Measurements from ENCODE around the gene CD300A.
A peak's percentile ranks its signal among the peaks of the same experiment; 100 is the strongest.

CD300A gene

DNA sequence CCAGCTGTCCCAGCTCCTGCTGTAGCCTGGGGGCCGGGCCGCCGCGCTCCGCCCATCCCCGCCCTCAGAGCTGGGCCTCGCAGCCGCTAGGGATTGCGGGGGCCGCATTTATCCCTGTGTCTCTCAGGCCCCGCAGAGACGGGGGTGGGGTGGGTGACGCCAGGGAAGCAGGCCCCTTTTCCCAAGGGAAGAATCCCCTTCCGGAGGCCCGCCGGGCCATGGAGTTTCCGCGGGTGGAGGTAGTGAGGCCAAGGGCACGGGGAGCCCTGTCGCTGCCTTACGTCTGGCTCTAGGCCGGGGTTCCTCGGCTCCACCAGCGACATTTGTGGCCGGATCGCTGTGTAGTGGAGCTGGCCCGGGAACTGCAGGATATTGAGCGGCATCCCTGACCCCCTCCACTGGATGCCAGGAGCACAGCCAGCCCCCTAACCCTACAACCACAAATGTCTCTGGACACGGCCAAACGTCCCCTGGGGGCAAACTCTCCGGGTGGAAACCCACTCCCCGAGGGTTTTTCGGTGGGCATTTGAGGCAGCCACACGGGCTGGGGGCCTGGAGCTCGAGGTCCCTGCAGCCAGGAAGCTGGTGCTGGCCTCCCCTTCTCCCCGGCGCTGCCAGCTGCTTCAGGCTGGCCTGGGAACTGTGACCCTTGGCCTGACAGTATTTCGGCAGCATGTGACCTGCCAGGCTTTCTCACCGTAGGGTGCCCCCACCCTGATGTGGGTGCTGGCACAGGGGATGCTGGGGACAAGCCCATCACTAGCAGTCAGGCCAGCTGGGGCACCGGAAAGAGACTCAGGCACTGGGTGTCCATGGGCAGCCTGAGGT lies 12.0 kb upstream of the CD300A start:
- DNase-seq (ENCODE audit: low spot score): no peak

- no peak for DNase-seq (ENCODE audit: low spot score)
Observed at GRCh38 chr17:74455025-74455545, 11.3 kb upstream of the CD300A start.

DNA sequence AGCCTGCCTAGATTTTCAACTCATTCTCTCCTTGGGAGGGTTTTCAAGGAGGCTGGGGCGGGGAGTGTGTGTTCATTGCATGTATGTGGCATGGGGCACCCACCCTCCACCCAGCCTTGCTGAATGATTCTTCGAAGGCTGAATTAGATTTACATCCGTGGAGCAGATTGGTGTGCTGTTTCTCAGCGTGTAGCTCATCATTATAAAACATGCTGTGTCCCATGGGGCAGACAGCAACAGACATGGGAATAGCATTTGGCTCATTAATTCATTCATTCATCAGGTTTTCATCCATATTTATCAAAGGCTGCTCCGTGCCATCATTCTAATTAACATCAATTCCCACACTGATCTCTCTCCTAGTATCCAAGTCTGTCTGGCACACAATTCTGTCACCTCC lies 10.6 kb upstream of the CD300A start:
- DNase-seq (ENCODE audit: low spot score): no peak

GRCh38 chr17:74457146-74457819 lies 9.2 kb upstream of the CD300A start:
- DNase-seq (ENCODE audit: low spot score): peak; percentile 76

DNA sequence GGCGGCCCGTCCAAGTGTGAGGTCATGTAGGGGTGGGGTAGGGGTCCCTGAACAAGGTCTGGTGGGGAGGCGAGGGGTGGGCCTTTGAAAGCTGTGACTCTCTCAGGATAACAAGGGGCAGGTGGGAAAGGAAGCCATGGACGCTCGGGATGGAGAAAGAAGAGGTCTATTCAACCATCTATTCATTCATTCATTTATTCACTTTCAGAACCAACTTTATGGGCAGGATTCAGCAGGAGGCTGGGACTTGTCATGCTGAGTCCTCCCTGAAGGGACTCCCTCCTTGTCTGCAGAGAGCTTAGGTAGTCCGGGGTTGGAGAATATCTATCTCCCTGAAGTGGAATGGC lies 8.6 kb upstream of the CD300A start:
- no peak for DNase-seq (ENCODE audit: low spot score)

GRCh38 chr17:74458835-74459234 lies 7.6 kb upstream of the CD300A start:
- DNase-seq (ENCODE audit: low spot score): no peak

- DNase-seq (ENCODE audit: low spot score): no peak
Observed at GRCh38 chr17:74459622-74460021, 6.8 kb upstream of the CD300A start.

GRCh38 chr17:74460241-74460640 lies 6.2 kb upstream of the CD300A start:
- no peak for DNase-seq (ENCODE audit: low spot score)

- no peak for DNase-seq (ENCODE audit: low spot score)
Observed at GRCh38 chr17:74460996-74461395, 5.4 kb upstream of the CD300A start.

DNA sequence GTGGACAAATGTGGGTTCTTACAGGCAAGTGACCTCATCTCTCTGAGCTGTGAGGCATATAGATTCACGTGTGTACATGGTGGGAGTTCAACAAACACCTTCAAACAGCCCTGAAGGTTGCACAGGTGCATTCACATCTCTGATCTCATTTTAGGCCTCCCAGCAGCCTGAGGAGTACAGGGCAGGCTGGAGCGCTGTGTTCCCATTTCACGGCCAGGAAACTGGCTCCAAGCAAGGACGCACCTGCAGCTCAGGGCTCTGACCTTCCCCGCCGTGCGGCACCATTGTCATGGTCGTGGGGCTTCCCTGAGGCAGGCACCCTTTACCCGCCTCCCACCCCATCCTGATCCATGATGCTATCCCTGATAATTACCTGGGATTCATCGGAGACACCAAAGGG lies 4.8 kb upstream of the CD300A start:
- no peak for DNase-seq (ENCODE audit: low spot score)

DNA sequence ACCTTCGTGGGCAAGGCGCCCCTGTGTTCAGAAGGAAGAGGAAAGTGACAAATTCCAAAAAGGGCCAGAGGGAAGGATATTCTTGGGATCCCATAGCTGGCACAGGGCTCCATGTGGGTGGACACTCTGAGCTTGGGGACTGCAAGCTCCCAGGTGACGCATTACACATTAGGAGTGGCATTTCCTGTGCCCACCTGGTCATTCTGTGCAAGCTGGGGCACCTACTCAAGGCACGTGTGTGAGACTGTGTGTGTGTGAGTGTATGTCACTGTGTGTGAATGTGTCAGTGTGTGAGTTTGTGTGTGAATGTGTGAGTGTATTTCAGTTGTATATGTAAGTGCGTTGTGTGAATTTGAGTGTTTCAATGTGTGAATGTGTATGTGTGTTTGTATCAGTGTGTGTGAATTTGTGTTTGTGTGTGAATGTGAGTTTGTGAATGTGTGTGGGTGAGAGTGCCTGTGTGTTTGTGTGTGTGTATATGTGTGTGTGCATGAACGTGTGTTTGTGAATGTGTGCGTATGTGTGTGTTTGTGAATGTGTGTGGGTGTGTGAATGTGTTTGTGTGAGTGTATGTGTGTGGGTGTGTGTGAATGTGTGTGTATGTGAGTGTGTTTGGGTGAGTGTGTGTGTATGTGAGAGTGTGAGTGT lies 1.6 kb upstream of the CD300A start:
- DNase-seq (ENCODE audit: low spot score): no peak

- no peak for DNase-seq (ENCODE audit: low spot score)
Observed at GRCh38 chr17:74465378-74466110, 890 bp upstream of the CD300A start.

- DNase-seq (ENCODE audit: low spot score): no peak
Observed at GRCh38 chr17:74466828-74467184, 372 bp downstream of the CD300A start.

DNA sequence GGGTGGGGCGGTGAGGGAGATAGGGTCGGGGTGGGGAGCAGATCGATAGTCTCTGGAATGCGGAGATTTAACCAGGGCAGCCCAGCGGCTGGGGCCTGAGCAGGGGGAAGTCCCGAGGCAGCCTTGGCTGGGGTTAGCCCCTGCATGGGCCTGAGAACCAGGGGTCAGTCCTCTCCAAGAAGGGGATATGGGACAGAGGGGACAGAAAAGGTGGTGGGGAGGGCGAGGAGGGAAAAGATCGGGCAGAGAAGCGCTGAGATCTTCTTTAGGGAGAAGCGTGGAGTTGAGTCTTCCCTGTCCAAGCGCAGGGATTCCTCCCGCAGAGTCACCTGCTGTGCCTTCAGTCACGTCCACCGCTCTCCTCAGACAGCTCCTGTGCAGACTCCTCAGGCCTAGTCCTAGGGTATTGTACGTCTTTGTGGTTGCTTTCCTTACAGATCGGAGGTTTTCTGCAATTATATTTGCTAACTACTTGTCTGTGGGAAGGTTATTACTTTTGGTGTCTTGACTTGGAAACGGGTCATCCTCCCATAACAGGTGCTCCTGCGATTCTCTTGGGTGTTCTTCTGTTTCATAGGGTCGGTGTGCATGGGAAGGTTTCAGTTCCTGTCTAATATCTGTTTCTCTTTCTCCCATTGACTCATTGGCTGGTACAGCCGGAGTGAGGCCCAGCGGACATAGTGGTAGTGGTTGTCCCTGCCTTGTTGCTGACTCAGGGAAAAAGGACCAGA lies 952 bp downstream of the CD300A start:
- DNase-seq (ENCODE audit: low spot score): no peak

GRCh38 chr17:74471341-74471740 lies 4.9 kb downstream of the CD300A start:
- DNase-seq (ENCODE audit: low spot score): no peak

DNA sequence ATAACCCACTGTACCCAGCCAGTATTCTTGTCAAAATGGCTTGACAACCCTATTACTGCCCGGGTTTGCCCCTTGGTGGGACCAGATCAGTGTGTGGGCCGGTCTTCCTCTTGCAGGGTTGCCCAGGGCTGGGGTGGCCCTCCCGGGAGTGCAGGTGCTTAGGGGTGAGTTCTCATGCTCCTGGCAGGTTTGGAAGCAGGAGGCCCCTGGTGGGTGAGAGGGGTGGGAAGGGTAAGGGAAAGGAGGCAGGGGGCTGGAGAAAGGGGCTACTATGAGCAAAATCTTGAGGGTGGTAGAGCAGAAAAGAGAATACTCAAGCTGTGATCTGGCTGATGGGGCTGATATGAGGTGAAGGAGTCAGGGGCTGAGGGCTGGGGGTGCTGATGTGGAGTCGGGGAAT lies 6.5 kb downstream of the CD300A start:
- DNase-seq (ENCODE audit: low spot score): no peak

GRCh38 chr17:74473294-74473693 lies 6.9 kb downstream of the CD300A start:
- DNase-seq (ENCODE audit: low spot score): no peak

GRCh38 chr17:74474043-74474792 lies 7.8 kb downstream of the CD300A start:
- DNase-seq (ENCODE audit: low spot score): no peak

DNA sequence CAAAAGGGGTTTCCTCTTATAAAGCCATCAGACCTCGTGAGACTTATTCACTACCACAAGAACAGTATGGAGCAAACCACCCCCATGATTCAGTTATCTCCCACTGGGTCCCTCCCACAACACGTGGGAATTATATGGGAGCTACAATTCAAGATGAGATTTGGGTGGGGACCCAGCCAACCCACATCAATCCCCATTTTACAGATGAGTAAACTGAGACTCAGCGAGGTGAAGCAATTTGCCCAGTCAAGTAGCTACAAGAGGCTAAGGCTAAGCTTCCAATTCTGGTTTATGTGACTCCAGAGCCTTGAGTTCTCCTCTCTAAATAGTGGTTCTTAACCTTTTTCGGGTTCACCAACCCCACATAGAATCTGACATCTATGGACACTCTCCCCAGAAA lies 8.8 kb downstream of the CD300A start:
- no peak for DNase-seq (ENCODE audit: low spot score)

DNA sequence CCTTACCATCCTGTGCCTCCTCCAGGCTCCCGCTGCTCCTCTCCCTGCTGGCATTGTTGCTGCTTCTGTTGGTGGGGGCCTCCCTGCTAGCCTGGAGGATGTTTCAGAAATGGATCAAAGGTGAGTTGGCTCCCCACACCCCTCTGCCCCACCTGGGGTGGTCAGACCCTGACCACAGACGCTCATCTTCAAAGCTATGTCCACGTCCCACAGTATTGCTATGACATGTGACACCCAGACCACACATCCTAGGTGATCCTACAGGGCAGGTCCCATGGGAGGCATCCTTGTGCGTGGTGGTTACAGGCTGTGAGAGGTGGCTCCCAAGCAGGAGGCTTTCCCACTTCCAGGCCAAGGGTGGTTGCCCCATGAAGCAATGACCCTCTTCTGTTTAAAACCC lies 11.0 kb downstream of the CD300A start:
- no peak for DNase-seq (ENCODE audit: low spot score)
